Measurements from ENCODE around the gene SMAD2. TPM values are rescaled to one million over a fixed set of nuclear protein-coding genes. Genes with fewer than 3 reads are reported as not detected.

Gene SMAD2
- total RNA-seq, 1 donor from 2014 or later = 150 TPM

GRCh38 chr18:47926101-47926850 is 4.2 kb downstream of the SMAD2 start:
- Mint-ChIP-seq H3K4me1 (ENCODE audit: unreplicated experiment) (peaks cover 47% of the 10 kb centered on the region), H3K36me3 (ENCODE audit: low read depth, unreplicated experiment) (peaks cover 5% of the 10 kb centered on the region), H3K4me3 (ENCODE audit: unreplicated experiment) (no peak overlapping the region), H3K27me3 (ENCODE audit: unreplicated experiment) (peaks cover 4% of the 10 kb centered on the region), H3K9me3 (ENCODE audit: unreplicated experiment) (no peaks in the 10 kb centered on the region), H3K27ac (ENCODE audit: unreplicated experiment) (peak overlapping the region; percentile 80)
- no peak for TF ChIP-seq CTCF (IDR thresholded peaks at IDR 0.05; ENCODE audit: unreplicated experiment)
- DNase-seq (ENCODE audit: low spot score) = no peak

- peaks cover 8% of the 10 kb centered on the region for H3K36me3 Mint-ChIP-seq (ENCODE audit: low read depth, unreplicated experiment)
- no peak for DNase-seq (ENCODE audit: low spot score)
- H3K27me3 Mint-ChIP-seq (ENCODE audit: unreplicated experiment) = no peaks in the 10 kb centered on the region
- peaks cover 50% of the 10 kb centered on the region for H3K4me1 Mint-ChIP-seq (ENCODE audit: unreplicated experiment)
- no peaks in the 10 kb centered on the region for H3K9me3 Mint-ChIP-seq (ENCODE audit: unreplicated experiment)
- no peak overlapping the region for H3K4me3 Mint-ChIP-seq (ENCODE audit: unreplicated experiment)
- TF ChIP-seq CTCF (IDR thresholded peaks at IDR 0.05; ENCODE audit: unreplicated experiment) = no peak
- H3K27ac Mint-ChIP-seq (ENCODE audit: unreplicated experiment) = no peak overlapping the region
These were observed 10.5 kb downstream of the SMAD2 start for GRCh38 chr18:47919916-47920315.

GRCh38 chr18:47917923-47918610 is 12.4 kb downstream of the SMAD2 start:
- Mint-ChIP-seq H3K4me1 (ENCODE audit: unreplicated experiment) (peaks cover 48% of the 10 kb centered on the region), H3K36me3 (ENCODE audit: low read depth, unreplicated experiment) (peaks cover 8% of the 10 kb centered on the region), H3K27me3 (ENCODE audit: unreplicated experiment) (no peaks in the 10 kb centered on the region), H3K9me3 (ENCODE audit: unreplicated experiment) (no peaks in the 10 kb centered on the region), H3K27ac (ENCODE audit: unreplicated experiment) (peak overlapping the region; percentile 70), H3K4me3 (ENCODE audit: unreplicated experiment) (peak overlapping the region; percentile 3)
- no peak for TF ChIP-seq CTCF (IDR thresholded peaks at IDR 0.05; ENCODE audit: unreplicated experiment)
- no peak for DNase-seq (ENCODE audit: low spot score)

GRCh38 chr18:47915930-47916329 is 14.5 kb downstream of the SMAD2 start:
- no peak for TF ChIP-seq CTCF (IDR thresholded peaks at IDR 0.05; ENCODE audit: unreplicated experiment)
- H3K4me1 Mint-ChIP-seq (ENCODE audit: unreplicated experiment) = peaks cover 49% of the 10 kb centered on the region
- no peak for DNase-seq (ENCODE audit: low spot score)
- peaks cover 11% of the 10 kb centered on the region for H3K36me3 Mint-ChIP-seq (ENCODE audit: low read depth, unreplicated experiment)
- H3K27ac Mint-ChIP-seq (ENCODE audit: unreplicated experiment) = no peak overlapping the region
- no peaks in the 10 kb centered on the region for H3K27me3 Mint-ChIP-seq (ENCODE audit: unreplicated experiment)
- no peak overlapping the region for H3K4me3 Mint-ChIP-seq (ENCODE audit: unreplicated experiment)
- H3K9me3 Mint-ChIP-seq (ENCODE audit: unreplicated experiment) = no peaks in the 10 kb centered on the region

- TF ChIP-seq CTCF (IDR thresholded peaks at IDR 0.05; ENCODE audit: unreplicated experiment) = no peak
- Mint-ChIP-seq H3K4me1 (ENCODE audit: unreplicated experiment) (peaks cover 48% of the 10 kb centered on the region), H3K27me3 (ENCODE audit: unreplicated experiment) (no peaks in the 10 kb centered on the region), H3K36me3 (ENCODE audit: low read depth, unreplicated experiment) (peaks cover 11% of the 10 kb centered on the region), H3K27ac (ENCODE audit: unreplicated experiment) (no peak overlapping the region), H3K9me3 (ENCODE audit: unreplicated experiment) (no peaks in the 10 kb centered on the region), H3K4me3 (ENCODE audit: unreplicated experiment) (no peak overlapping the region)
- no peak for DNase-seq (ENCODE audit: low spot score)
These were observed 15.2 kb downstream of the SMAD2 start for GRCh38 chr18:47915229-47915628.

Data from endothelial cell (in vitro differentiated cells).